ENCODE data around the gene PCSK1. TPM values are rescaled to one million over a fixed set of nuclear protein-coding genes. Genes with fewer than 3 reads are reported as not detected.

The PCSK1 gene
- total RNA-seq, 1 experiment from 2014 or later = 4.5 TPM

DNA sequence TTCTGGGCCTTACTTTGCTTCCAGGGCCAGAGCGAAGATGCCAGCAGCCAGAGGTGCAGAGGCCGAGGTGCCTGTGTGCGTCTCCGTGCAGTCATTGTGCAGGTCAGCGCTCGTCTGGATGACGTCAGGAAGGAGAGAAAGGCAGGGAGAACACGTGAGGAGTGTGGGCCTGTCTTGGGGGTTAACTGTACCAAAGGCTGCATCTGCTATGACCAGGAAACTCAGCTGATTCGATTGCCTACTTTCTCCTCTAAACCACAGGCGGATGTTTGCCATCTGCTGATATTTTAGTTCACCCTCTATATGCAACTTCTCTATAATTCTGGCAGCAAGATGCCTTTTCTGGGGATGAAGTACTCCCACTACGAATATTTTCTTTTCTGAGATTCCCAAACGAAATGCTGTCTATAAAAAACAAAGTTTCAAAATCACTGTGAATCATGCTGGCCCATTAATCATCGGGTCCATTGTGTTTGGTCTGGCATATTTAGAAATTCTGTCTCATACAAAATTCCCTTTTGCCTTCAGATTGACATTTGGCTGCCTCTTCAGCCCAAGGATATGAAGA lies 24.8 kb downstream of the PCSK1 start (continued):
- TF ChIP-seq HMGA2 (CRISPR knock-in tag; IDR thresholded peaks at IDR 0.05) (no peak), RORB (CRISPR knock-in tag; IDR thresholded peaks at IDR 0.05) (no peak), TEAD1 (CRISPR knock-in tag; IDR thresholded peaks at IDR 0.05) (no peak)
- TF ChIP-seq, protein P1, sequence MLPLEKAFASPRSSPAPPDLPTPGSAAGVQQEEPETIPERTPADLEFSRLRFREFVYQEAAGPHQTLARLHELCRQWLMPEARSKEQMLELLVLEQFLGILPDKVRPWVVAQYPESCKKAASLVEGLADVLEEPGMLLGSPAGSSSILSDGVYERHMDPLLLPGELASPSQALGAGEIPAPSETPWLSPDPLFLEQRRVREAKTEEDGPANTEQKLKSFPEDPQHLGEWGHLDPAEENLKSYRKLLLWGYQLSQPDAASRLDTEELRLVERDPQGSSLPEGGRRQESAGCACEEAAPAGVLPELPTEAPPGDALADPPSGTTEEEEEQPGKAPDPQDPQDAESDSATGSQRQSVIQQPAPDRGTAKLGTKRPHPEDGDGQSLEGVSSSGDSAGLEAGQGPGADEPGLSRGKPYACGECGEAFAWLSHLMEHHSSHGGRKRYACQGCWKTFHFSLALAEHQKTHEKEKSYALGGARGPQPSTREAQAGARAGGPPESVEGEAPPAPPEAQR (CRISPR knock-in tag; IDR thresholded peaks at IDR 0.05) = no peak

DNA sequence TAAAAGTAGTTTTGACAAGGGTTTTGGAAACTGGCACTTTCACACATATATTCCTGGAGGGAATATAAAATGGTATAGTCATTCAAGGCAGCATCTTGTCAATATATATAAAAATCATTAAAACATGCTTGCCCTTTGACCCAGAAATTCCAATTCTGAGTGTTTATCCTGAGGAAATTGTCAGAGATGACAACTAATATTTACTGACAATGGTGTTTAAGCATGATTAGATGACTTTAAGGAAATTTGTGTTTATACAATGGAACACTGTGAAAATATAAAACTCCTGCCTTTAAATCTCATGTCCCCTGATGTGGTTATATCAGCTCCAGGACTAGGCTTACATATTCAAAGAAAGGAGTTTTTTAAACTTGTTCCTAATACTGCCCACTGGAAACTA lies 25.6 kb downstream of the PCSK1 start:
- no peak overlapping the region for H3K27ac Mint-ChIP-seq
- DNase-seq (ENCODE audit: low spot score) = no peak
- CTCF ChIA-PET = no interaction called here
- TF ChIP-seq TEAD1 (CRISPR knock-in tag; IDR thresholded peaks at IDR 0.05) = no peak
- TF ChIP-seq TP53 (CRISPR knock-in tag; IDR thresholded peaks at IDR 0.05) = no peak
- no peak for TF ChIP-seq ZNF423 (CRISPR knock-in tag; IDR thresholded peaks at IDR 0.05)
- TF ChIP-seq JUN (CRISPR knock-in tag; IDR thresholded peaks at IDR 0.05) = no peak
- TF ChIP-seq, protein P2, sequence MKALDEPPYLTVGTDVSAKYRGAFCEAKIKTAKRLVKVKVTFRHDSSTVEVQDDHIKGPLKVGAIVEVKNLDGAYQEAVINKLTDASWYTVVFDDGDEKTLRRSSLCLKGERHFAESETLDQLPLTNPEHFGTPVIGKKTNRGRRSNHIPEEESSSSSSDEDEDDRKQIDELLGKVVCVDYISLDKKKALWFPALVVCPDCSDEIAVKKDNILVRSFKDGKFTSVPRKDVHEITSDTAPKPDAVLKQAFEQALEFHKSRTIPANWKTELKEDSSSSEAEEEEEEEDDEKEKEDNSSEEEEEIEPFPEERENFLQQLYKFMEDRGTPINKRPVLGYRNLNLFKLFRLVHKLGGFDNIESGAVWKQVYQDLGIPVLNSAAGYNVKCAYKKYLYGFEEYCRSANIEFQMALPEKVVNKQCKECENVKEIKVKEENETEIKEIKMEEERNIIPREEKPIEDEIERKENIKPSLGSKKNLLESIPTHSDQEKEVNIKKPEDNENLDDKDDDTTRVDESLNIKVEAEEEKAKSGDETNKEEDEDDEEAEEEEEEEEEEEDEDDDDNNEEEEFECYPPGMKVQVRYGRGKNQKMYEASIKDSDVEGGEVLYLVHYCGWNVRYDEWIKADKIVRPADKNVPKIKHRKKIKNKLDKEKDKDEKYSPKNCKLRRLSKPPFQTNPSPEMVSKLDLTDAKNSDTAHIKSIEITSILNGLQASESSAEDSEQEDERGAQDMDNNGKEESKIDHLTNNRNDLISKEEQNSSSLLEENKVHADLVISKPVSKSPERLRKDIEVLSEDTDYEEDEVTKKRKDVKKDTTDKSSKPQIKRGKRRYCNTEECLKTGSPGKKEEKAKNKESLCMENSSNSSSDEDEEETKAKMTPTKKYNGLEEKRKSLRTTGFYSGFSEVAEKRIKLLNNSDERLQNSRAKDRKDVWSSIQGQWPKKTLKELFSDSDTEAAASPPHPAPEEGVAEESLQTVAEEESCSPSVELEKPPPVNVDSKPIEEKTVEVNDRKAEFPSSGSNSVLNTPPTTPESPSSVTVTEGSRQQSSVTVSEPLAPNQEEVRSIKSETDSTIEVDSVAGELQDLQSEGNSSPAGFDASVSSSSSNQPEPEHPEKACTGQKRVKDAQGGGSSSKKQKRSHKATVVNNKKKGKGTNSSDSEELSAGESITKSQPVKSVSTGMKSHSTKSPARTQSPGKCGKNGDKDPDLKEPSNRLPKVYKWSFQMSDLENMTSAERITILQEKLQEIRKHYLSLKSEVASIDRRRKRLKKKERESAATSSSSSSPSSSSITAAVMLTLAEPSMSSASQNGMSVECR (CRISPR knock-in tag; IDR thresholded peaks at IDR 0.05; ENCODE audit: borderline replicate concordance) = no peak
- no peak for TF ChIP-seq ZNF317 (CRISPR knock-in tag; IDR thresholded peaks at IDR 0.05; ENCODE audit: borderline replicate concordance, low read depth)
- no peak for TF ChIP-seq RELA (CRISPR knock-in tag; IDR thresholded peaks at IDR 0.05; ENCODE audit: borderline replicate concordance)
- TF ChIP-seq ZNF138 (CRISPR knock-in tag; conservative IDR thresholded peaks at IDR 0.05) = no peak
- peaks cover 10% of the 10 kb centered on the region for H3K4me1 Mint-ChIP-seq
- H3K27me3 Mint-ChIP-seq (ENCODE audit: low read depth) = no peaks in the 10 kb centered on the region
- no peak for ATAC-seq
- no peak overlapping the region for H3K4me3 Mint-ChIP-seq
- no peaks in the 10 kb centered on the region for H3K36me3 Mint-ChIP-seq
- no peaks in the 10 kb centered on the region for H3K9me3 Mint-ChIP-seq
- POLR2A ChIA-PET = no interaction called here

DNA sequence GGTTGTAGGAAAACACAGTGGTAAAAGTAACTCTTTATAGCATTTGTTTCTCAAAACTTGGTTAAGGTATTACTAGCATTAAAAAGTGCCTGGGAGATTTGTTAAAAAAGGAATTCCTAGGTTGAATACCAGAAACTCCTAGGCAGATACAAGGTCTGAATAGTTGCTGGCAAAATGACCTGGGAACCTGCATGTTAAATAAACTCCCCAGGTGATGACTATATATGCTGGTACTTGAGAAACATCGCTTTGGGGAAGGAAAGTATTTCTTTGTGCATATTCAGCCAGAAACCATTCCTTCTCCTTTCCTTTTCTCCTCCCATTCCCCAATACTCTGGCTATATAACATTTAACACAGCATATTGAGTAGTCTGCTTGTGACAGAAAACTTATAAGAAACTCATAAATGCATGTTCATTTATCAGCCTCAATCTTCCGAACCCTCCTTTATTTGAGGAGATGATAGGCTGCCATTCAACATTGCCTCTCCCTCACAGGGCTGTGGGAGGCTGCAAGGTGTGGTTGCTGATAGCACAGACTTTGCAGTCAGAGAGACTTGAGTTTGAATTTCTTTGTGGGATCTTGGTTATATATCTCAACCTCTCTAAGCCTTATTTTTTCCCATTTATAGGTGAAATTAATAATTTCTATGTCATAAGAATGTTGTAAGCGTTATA lies 28.7 kb downstream of the PCSK1 start:
- ChIA-PET CTCF (no interaction called here), POLR2A (interaction anchor here (0.6 kb wide), 1 partner anchor 41 kb away, joined by 4 read pairs; no protein-coding TSS in a partner anchor)
- Mint-ChIP-seq H3K27ac (no peak overlapping the region), H3K4me3 (no peak overlapping the region), H3K4me1 (peaks cover 6% of the 10 kb centered on the region), H3K27me3 (ENCODE audit: low read depth) (no peaks in the 10 kb centered on the region), H3K9me3 (no peaks in the 10 kb centered on the region), H3K36me3 (no peaks in the 10 kb centered on the region)
- DNase-seq (ENCODE audit: low spot score) = no peak
- no peak for ATAC-seq
- TF ChIP-seq, protein P3, sequence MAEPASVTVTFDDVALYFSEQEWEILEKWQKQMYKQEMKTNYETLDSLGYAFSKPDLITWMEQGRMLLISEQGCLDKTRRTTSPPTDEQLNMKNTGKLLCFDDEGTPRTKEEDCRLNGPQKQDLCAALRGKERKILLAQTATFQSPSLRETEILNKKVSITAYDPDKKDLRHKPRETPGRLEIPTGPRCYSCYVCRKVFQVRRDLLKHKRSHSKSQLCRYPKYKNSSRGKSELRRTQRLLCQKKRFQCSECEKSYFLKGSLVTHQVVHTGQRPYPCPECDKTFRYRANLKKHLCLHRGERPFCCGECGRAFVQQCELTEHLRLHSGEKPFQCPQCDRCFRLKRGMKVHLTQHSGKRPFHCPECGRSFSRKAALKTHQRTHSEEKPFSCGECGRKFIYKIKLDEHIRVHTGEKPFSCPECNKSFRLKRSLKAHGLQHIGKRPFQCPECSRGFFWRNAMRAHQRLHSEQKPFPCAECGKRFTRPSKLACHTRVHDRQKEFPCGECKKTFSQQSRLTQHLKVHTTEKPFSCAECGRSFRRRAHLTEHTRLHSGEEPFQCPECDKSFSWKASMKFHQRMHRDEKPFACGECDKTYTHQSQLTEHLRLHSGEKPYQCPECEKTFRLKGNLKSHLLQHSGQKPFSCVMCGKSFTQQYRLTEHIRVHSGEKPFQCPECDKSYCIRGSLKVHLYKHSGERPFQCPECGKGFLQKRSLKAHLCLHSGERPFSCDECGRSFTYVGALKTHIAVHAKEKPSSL (CRISPR knock-in tag; conservative IDR thresholded peaks at IDR 0.05) = no peak
- TF ChIP-seq, protein P4, sequence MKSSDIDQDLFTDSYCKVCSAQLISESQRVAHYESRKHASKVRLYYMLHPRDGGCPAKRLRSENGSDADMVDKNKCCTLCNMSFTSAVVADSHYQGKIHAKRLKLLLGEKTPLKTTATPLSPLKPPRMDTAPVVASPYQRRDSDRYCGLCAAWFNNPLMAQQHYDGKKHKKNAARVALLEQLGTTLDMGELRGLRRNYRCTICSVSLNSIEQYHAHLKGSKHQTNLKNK (CRISPR knock-in tag; IDR thresholded peaks at IDR 0.05) = no peak
- TF ChIP-seq, protein P5, sequence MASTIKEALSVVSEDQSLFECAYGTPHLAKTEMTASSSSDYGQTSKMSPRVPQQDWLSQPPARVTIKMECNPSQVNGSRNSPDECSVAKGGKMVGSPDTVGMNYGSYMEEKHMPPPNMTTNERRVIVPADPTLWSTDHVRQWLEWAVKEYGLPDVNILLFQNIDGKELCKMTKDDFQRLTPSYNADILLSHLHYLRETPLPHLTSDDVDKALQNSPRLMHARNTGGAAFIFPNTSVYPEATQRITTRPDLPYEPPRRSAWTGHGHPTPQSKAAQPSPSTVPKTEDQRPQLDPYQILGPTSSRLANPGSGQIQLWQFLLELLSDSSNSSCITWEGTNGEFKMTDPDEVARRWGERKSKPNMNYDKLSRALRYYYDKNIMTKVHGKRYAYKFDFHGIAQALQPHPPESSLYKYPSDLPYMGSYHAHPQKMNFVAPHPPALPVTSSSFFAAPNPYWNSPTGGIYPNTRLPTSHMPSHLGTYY (CRISPR knock-in tag; IDR thresholded peaks at IDR 0.05) = no peak
- TF ChIP-seq ZNF232 (CRISPR knock-in tag; IDR thresholded peaks at IDR 0.05) = no peak
- TF ChIP-seq, protein P6, sequence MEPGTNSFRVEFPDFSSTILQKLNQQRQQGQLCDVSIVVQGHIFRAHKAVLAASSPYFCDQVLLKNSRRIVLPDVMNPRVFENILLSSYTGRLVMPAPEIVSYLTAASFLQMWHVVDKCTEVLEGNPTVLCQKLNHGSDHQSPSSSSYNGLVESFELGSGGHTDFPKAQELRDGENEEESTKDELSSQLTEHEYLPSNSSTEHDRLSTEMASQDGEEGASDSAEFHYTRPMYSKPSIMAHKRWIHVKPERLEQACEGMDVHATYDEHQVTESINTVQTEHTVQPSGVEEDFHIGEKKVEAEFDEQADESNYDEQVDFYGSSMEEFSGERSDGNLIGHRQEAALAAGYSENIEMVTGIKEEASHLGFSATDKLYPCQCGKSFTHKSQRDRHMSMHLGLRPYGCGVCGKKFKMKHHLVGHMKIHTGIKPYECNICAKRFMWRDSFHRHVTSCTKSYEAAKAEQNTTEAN (CRISPR knock-in tag; IDR thresholded peaks at IDR 0.05) = no peak
- TF ChIP-seq, protein P7, sequence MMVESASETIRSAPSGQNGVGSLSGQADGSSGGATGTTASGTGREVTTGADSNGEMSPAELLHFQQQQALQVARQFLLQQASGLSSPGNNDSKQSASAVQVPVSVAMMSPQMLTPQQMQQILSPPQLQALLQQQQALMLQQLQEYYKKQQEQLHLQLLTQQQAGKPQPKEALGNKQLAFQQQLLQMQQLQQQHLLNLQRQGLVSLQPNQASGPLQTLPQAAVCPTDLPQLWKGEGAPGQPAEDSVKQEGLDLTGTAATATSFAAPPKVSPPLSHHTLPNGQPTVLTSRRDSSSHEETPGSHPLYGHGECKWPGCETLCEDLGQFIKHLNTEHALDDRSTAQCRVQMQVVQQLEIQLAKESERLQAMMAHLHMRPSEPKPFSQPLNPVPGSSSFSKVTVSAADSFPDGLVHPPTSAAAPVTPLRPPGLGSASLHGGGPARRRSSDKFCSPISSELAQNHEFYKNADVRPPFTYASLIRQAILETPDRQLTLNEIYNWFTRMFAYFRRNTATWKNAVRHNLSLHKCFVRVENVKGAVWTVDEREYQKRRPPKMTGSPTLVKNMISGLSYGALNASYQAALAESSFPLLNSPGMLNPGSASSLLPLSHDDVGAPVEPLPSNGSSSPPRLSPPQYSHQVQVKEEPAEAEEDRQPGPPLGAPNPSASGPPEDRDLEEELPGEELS (CRISPR knock-in tag; IDR thresholded peaks at IDR 0.05) = no peak
- no peak for TF ChIP-seq NR3C1 (CRISPR knock-in tag; conservative IDR thresholded peaks at IDR 0.05; ENCODE audit: low read depth)

All from WTC11 (cell line).